ENCODE results near the gene CLIC6.

Gene CLIC6

GRCh38 chr21:34691390-34692032 lies 22.7 kb downstream of the CLIC6 start:
- Histone ChIP-seq H3F3A (ENCODE audit: insufficient read depth, low read length) (no peaks in the 10 kb centered on the region), H3K9me3 (replicated peaks; ENCODE audit: insufficient read depth, low read length) (no peaks in the 10 kb centered on the region), H3K4me1 (ENCODE audit: low read length) (peaks cover 9% of the 10 kb centered on the region; the same call in 1 of the 2 replicates), H3K9me2 (replicated peaks; ENCODE audit: insufficient read depth, low read length) (no peaks in the 10 kb centered on the region), H3K4me3 (ENCODE audit: low read length) (no peak overlapping the region), H3K36me3 (replicated peaks; ENCODE audit: insufficient read depth, low read length) (no peaks in the 10 kb centered on the region), H3K9ac (ENCODE audit: low read length) (no peak overlapping the region), H3K4me2 (ENCODE audit: low read depth, low read length) (no peak overlapping the region), H3K27me3 (replicated peaks; ENCODE audit: insufficient read depth, low read length) (0 out of 2 replicates have a peak, but pooled peaks cover 6% of the 10 kb centered on the region), H4K20me1 (ENCODE audit: insufficient read depth, low read length) (no peaks in the 10 kb centered on the region), H2AFZ (ENCODE audit: low read length) (no peak overlapping the region), H3K27ac (ENCODE audit: low read length) (no peak overlapping the region), H3K79me2 (ENCODE audit: low read length) (no peaks in the 10 kb centered on the region)
- no peak for DNase-seq
- TF ChIP-seq EZH2phosphoT487 (IDR thresholded peaks at IDR 0.05; ENCODE audit: low read length) = no peak
- TF ChIP-seq, protein P1, sequence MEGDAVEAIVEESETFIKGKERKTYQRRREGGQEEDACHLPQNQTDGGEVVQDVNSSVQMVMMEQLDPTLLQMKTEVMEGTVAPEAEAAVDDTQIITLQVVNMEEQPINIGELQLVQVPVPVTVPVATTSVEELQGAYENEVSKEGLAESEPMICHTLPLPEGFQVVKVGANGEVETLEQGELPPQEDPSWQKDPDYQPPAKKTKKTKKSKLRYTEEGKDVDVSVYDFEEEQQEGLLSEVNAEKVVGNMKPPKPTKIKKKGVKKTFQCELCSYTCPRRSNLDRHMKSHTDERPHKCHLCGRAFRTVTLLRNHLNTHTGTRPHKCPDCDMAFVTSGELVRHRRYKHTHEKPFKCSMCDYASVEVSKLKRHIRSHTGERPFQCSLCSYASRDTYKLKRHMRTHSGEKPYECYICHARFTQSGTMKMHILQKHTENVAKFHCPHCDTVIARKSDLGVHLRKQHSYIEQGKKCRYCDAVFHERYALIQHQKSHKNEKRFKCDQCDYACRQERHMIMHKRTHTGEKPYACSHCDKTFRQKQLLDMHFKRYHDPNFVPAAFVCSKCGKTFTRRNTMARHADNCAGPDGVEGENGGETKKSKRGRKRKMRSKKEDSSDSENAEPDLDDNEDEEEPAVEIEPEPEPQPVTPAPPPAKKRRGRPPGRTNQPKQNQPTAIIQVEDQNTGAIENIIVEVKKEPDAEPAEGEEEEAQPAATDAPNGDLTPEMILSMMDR (IDR thresholded peaks at IDR 0.05; ENCODE audit: low read length) = no peak
- no peak for TF ChIP-seq EZH2 (optimal IDR thresholded peaks at IDR 0.05; ENCODE audit: low read depth, low read length)

- Histone ChIP-seq H3F3A (ENCODE audit: insufficient read depth, low read length) (no peaks in the 10 kb centered on the region), H3K9me3 (replicated peaks; ENCODE audit: insufficient read depth, low read length) (no peaks in the 10 kb centered on the region), H3K27ac (ENCODE audit: low read length) (no peak overlapping the region), H3K27me3 (replicated peaks; ENCODE audit: insufficient read depth, low read length) (0 out of 2 replicates have a peak, but pooled peaks cover 6% of the 10 kb centered on the region), H3K4me3 (ENCODE audit: low read length) (no peak overlapping the region), H3K9ac (ENCODE audit: low read length) (no peak overlapping the region), H3K4me1 (ENCODE audit: low read length) (peaks cover 9% of the 10 kb centered on the region; the same call in 1 of the 2 replicates), H2AFZ (ENCODE audit: low read length) (no peak overlapping the region), H3K4me2 (ENCODE audit: low read depth, low read length) (no peak overlapping the region), H3K79me2 (ENCODE audit: low read length) (no peaks in the 10 kb centered on the region), H3K9me2 (replicated peaks; ENCODE audit: insufficient read depth, low read length) (no peaks in the 10 kb centered on the region), H4K20me1 (ENCODE audit: insufficient read depth, low read length) (no peaks in the 10 kb centered on the region), H3K36me3 (replicated peaks; ENCODE audit: insufficient read depth, low read length) (no peaks in the 10 kb centered on the region)
- no peak for DNase-seq
- TF ChIP-seq, protein P1 (IDR thresholded peaks at IDR 0.05; ENCODE audit: low read length) = no peak
- no peak for TF ChIP-seq EZH2phosphoT487 (IDR thresholded peaks at IDR 0.05; ENCODE audit: low read length)
- TF ChIP-seq EZH2 (optimal IDR thresholded peaks at IDR 0.05; ENCODE audit: low read depth, low read length) = no peak
Observed at GRCh38 chr21:34692458-34693020, 23.7 kb downstream of the CLIC6 start.

DNA sequence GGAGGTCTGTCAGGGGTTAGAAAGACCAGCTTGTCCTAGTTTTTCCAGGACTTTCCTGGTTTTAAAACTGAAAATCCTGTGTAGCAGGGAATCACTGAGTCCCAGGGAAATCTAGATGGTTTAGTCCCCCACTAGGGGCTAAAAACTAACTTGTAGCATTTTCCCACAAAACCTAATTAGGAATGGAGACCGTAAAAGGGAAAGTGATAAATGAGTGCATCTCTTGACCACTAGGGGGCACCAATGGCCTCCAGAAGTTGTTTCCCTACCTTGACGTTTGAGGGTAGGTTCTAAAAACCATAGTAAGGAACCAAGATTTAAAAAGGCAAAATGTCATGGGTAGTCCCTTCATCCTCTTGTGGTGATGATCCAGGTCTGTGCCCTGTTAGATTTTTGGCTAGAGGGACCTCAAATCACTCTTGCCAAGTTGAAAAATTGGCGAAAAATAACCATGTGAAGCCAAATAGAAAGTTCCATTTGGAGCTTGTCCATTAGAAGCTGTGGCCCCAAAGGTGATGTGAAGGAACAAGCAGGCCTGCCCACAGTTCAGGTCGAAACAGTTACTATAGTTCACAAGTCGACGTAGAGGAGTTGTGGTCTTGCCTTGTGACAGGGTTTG lies 24.5 kb downstream of the CLIC6 start:
- no peaks in the 10 kb centered on the region for H4K20me1 ChIP-seq (ENCODE audit: insufficient read depth, low read length)
- TF ChIP-seq EZH2 (optimal IDR thresholded peaks at IDR 0.05; ENCODE audit: low read depth, low read length) = no peak
- TF ChIP-seq, protein P1 (IDR thresholded peaks at IDR 0.05; ENCODE audit: low read length) = peak; percentile 98
- DNase-seq = peak; percentile 78

More for the DNA sequence above, 24.5 kb downstream of the CLIC6 start:
- Histone ChIP-seq H3K9me2 (replicated peaks; ENCODE audit: insufficient read depth, low read length) (no peaks in the 10 kb centered on the region), H3K36me3 (replicated peaks; ENCODE audit: insufficient read depth, low read length) (no peaks in the 10 kb centered on the region), H3K27ac (ENCODE audit: low read length) (no peak overlapping the region), H3K9ac (ENCODE audit: low read length) (no peak overlapping the region), H3K79me2 (ENCODE audit: low read length) (no peaks in the 10 kb centered on the region), H3K4me2 (ENCODE audit: low read depth, low read length) (no peak overlapping the region), H3K9me3 (replicated peaks; ENCODE audit: insufficient read depth, low read length) (no peaks in the 10 kb centered on the region), H2AFZ (ENCODE audit: low read length) (no peak overlapping the region), H3K4me1 (ENCODE audit: low read length) (peaks cover 9% of the 10 kb centered on the region; the same call in 1 of the 2 replicates), H3K4me3 (ENCODE audit: low read length) (no peak overlapping the region), H3K27me3 (replicated peaks; ENCODE audit: insufficient read depth, low read length) (0 out of 2 replicates have a peak, but pooled peaks cover 6% of the 10 kb centered on the region), H3F3A (ENCODE audit: insufficient read depth, low read length) (no peaks in the 10 kb centered on the region)
